HG02870 (cell line): Measurements from ENCODE around the gene PDZRN3.

Experiments
- ATAC-seq: cut with Tn5 transposase; IDR thresholded peaks from one replicate; pipeline ENCODE4 v1.9.1; 2021; ENCODE audit warnings: mild to moderate bottlenecking, moderate library complexity; ENCODE audit not compliant: unreplicated experiment

The PDZRN3 gene

DNA sequence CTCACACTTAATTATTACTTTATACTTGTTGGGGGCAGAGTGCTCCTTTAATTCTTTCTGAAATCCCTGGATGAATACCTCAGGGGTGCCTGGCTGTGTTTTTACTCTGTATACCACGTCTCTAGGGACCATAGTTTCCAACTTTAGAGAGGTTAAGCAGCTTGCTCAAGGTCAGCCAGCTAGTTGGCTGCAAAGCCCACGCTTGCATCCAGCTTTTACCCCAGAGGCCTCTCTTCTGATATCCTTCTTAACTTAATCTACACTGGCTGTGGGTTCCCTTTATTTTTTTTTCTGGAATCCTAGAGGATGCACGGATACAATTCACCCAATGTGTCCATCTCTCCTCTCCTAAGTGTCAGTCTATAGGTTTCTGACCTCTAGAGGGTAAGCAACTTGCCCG, 1.4 kb downstream of the PDZRN3 start:
- ATAC-seq, result no peak

DNA sequence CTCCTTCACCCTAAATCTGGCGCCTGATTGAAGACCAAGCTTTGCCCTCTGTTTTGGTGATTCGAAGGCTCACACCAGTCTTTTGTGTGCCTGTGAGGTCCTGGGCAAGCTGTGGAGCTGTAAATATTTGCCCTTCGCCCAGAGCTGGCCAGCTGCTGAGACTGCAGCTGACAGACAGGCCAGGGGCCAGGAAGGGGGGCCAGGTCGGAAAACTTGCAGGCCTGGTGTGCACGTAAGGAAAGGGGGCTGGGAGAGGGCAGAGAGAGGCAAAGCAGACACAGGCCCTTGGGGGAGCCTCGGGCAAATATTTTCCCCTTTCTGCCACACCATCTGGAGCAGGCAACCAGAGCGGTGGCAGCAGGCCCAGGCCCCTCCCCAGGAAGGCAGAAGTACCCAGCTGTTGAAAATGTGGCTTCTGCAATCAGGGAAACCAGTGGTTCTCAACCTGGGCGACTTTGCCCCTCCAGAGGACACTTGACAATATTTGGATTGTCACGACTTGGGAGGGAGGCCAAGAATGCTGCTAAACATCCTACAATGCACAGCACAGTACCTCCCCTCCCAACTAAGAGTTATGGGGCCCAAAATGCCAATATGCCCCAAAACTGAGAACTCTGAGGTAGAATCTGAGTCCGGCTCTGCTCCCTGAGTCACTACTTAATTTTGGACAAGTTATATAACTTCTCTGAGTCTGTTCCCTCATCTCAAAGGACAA, 2.5 kb downstream of the PDZRN3 start:
- ATAC-seq, result no peak

DNA sequence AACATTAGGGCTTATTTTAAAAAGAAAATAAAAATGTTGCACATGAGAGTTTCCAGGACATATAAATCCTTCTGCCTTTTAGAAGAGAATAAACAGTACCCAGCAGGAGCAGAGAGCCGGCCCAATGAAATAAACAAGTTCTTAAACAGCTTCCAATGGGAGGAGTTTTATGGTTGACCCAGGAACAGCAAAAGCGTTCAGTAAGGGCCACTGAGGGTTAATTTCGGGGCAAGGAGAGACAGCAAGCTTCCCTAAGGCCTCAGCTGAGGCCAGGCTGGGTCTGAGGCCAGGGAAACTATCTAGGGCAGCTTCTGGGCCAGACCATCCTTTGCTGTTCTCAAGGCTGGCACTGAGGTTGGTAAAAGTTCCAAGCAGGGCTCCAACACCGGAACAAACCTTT, 3.4 kb downstream of the PDZRN3 start:
- ATAC-seq, result no peak

GRCh38 chr3:73618461-73618860, 6.3 kb downstream of the PDZRN3 start:
- no peak for ATAC-seq

- no peak for ATAC-seq
Observed at GRCh38 chr3:73616056-73616455, 8.7 kb downstream of the PDZRN3 start.

GRCh38 chr3:73614419-73614818, 10.3 kb downstream of the PDZRN3 start:
- no peak for ATAC-seq

GRCh38 chr3:73611176-73611575, 13.6 kb downstream of the PDZRN3 start:
- no peak for ATAC-seq

DNA sequence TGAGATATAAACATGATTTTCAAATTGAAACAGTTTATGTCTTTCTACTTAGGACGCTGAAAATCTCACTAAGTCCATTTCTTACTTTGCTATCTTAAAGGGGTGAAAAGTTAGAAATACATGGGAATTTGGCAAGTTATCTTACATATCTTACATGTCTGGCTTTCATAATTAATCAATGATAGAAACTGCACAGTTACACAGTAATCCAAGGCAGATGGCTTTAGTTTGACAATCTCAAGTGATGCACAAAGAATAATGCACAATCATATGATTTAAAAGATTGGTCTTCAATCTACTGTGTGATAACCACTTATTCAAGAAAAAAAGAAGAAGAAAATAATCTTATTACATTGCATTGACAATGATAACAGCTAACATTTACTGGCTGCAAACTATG, 14.2 kb downstream of the PDZRN3 start:
- ATAC-seq, result no peak

DNA sequence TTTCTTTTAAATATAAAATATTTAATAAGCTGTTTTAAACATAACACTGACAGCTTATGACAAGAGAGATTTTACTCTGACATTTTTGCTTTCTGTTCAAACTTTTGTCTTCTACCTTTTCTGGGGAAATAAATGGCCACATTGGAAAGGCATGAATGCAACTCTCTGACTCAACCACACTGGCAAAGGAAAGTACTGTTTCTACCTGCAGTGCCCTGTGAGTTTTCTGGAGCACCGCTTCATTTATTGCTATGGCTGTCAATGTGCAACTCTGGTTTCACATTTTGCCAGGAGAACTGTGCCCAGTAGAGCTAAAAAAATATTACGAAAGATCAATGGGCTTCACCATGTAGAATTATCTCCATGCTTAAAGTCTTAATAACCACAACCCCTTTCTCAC, 15.1 kb downstream of the PDZRN3 start:
- ATAC-seq, result no peak

DNA sequence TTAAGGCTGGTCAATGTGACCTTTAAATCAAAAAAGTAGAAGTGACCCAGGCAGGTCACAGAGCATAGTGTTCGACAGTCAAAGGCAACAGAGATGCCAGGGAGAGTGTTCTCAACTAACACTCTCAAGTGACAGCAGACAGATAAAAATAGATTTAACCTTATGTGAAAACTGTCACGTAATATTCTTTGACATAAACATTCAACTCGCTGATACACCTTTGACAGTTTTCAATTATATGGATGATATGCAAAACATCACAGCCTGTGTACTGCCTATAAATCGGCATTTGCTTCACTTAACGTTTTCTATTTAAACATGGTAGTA, 15.5 kb downstream of the PDZRN3 start:
- ATAC-seq, result no peak

DNA sequence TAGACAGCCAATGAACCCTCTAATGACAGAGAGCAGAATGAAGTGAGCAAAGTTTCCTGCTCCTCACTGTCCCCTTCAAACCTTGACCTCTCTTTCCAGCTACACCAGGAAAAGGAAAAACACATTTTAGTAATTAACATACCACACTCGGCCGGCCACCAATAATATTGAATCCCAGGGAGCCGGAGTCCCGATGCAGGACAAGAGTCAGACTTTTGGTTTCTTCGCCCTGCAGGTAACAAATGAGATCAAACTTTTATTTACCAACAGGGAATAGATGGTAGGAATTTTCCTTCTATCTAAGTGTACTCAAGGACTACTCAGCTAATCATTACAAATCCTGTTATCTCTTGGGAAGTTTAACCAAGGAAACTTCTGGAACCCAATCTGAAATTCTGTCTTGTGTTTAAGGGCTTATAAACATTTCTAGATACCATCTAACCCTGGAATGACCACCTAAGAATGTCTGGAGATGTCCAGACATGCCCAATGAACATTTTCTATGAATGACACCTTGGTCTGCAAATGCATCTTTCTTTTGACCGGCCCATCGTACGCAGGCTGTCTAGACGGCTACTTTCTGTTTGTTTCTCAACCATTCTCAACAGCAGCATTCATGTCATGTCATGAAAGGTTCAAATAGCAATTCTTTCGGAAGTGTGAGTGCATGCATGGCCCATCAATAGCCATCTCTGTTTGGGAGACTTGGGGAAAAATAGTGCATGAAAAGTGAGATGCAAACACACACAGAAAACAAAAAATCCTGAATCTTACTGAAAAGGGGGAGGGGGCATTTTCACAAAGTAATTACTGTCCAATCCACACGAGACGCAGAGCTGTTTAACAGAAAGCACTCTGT, 16.1 kb downstream of the PDZRN3 start:
- no peak for ATAC-seq

- no peak for ATAC-seq
Observed at GRCh38 chr3:73605861-73606260, 18.9 kb downstream of the PDZRN3 start.

DNA sequence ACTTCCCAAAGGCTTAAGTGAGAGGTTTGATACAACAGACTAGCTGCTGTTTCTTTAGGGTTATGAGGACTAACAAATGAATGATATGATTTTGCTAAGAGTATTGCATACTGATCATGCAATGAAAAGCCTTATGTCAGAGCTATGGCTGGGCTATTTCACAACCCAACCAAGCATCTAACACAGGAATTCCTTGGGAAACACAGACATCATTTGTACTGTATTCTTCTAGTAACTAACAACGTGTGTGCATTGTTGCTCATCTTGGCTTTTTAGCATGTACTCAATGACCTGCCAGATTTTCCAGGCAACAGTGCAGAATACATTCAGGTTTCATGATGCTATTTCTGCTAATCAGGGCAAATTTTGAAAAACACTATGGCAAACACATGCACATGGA, 19.3 kb downstream of the PDZRN3 start:
- no peak for ATAC-seq

GRCh38 chr3:73604451-73604850, 20.3 kb downstream of the PDZRN3 start:
- ATAC-seq, result no peak

GRCh38 chr3:73603762-73604171, 21.0 kb downstream of the PDZRN3 start:
- ATAC-seq, result no peak

DNA sequence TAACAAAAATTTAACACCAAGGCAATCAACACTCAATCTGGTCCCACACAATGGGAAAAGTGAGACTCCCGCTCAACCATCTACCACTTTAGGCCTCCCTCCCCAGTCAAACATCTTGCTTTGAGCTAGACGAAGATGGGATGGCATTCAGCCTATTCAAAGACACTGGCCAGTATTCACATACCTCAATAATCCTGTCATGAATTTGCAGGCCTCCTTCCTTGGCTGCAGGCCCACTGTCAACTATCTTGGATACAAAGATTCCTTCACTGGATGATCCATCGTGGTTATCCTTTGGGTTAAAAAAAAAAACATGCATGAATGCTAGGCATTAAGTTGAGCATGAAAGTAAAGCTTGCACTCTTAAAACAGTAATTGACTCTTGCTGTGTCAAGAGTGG, 22.6 kb downstream of the PDZRN3 start:
- ATAC-seq, result no peak

DNA sequence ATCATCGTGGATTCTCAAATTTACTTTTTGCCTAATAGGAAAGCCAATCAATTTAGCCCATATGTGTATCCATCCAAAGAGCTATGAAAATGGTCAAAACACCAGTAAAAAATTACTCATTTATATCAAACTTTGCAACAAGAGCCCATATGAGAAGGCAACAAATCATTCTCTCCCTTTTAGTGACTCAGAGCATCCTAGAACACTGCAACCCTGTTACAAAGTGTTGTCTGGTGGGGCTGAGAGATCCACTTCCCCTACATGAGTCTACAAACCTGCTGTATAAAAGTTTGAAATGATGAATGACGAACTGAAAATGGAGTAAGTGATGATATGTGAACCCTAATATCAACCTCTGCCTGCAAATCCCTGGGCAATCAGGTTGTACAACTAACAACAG, 23.3 kb downstream of the PDZRN3 start:
- no peak for ATAC-seq

DNA sequence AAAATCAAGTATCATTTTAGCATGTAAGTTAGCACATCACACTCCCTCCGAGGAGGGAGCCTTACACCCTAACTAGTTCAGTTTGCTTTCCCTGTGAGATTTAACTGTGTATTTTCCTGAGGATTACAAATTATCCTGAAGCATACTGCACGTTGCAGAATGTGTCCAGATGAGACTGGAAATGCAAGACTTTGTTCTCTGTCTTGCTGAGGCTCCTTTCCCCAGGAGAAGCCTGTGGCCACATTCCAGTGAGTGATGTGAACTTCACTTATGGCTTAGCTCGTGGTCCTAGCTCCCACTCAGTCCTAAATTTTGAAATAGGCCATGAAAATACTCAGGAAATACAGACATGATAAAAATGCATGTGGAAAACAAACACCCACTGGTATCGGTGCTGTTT, 23.7 kb downstream of the PDZRN3 start:
- ATAC-seq, result no peak

GRCh38 chr3:73600293-73600938, 24.3 kb downstream of the PDZRN3 start:
- no peak for ATAC-seq

DNA sequence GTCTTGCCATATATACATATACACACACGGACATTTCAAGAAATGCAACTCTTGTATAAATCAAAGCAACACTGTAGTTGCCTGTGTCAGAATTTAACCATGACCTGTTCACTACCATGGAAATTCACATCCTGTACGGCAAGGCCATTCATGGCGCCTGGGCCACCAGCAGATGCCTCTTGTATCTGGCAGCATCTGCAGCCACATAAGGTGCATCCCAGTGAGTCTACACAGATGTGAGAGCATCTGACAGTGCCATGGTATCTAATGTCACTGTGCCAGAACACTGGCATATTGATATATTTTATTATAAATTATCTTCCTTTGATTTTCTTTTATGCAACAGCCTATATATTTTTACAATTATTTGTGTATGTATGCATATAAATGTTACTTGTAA, 25.1 kb downstream of the PDZRN3 start:
- ATAC-seq, result no peak

DNA sequence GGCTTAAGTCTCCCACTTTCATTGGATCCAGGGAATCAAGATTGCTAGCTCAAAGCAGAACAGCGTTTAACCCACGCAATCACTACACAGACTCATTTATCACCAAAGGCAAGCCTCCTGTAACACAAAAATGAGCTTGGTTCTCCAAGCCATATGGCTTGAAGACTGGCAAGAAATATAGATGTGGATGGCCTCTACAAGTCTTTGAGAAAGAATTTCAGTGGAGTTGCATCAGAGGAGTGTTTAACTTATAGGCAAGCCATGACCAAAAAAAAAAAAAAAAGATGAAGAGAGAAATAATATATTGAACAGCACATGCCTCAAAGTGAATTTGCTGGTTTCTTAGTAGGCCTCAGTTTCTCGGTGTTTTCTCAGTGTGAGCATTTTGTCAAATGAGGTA, 27.3 kb downstream of the PDZRN3 start:
- ATAC-seq, result no peak
